K562 (cell line): ENCODE measurements around the gene NCOR2. TPM values are rescaled to one million over a fixed set of nuclear protein-coding genes. Genes with fewer than 3 reads are reported as not detected.

ENCODE experiments used
- ATF7 ChIP-seq: fragments of 450-650 bp; IDR thresholded peaks from 2 replicates; pipeline ENCODE4 v1.7.1; 2014; ENCODE audit warnings: mild to moderate bottlenecking, moderate library complexity
- GABPA ChIP-seq: fragments of 200-800 bp; sonication (Bioruptor generic); conservative IDR thresholded peaks from 2 replicates; pipeline ENCODE4 v1.6.1; 2016; ENCODE audit warnings: low read depth, missing genetic modification characterization, missing compliant biosample characterization
- IFI16 ChIP-seq: fragments of 250-450 bp; sonication (Bioruptor Pico); IDR thresholded peaks from 2 replicates; pipeline ENCODE4 v2.1.2; 2022; ENCODE audit warnings: mild to moderate bottlenecking, inconsistent platforms
- NR2C1 ChIP-seq, 2 experiments: fragments of 450-650 bp; IDR thresholded peaks; 2 replicates each; pipeline ENCODE4 v1.6.1; 2017; ENCODE audit warnings: mild to moderate bottlenecking in 2 of 2, antibody characterized with exemption in 1 of 2, inconsistent platforms in 1 of 2, missing compliant biosample characterization in 1 of 2, missing genetic modification characterization in 1 of 2
- NR2C2 ChIP-seq, 2 experiments: fragments of 200-800 bp in 1 of 2; sonication (Bioruptor generic) in 1 of 2; sonication (generic) in 1 of 2; formaldehyde crosslinking in 1 of 2; IDR thresholded peaks; 2 replicates each; pipeline versions ENCODE4 v1.6.1 to v1.8.0; 2016 to 2022; ENCODE audit warnings: mild to moderate bottlenecking in 1 of 2, missing compliant biosample characterization in 1 of 2, missing genetic modification characterization in 1 of 2, missing genetic modification reagents in 1 of 2
- RBM14 ChIP-seq: fragments of 200-400 bp; formaldehyde crosslinking; IDR thresholded peaks from 2 replicates; pipeline ENCODE4 v1.6.1; 2018; ENCODE audit warnings: low read depth, mild to moderate bottlenecking, low read length, moderate library complexity, borderline replicate concordance; ENCODE audit not compliant: insufficient read depth
- RBM25 ChIP-seq: fragments of 200-400 bp; formaldehyde crosslinking; IDR thresholded peaks from 2 replicates; pipeline ENCODE4 v1.6.1; 2018; ENCODE audit warnings: low read length, low read depth, moderate library complexity; ENCODE audit not compliant: severe bottlenecking
- TEAD2 ChIP-seq: fragments of 450-650 bp; IDR thresholded peaks from 2 replicates; pipeline ENCODE4 v1.6.1; 2016; ENCODE audit warnings: missing genetic modification characterization, control low read depth, missing compliant biosample characterization
- ZBTB7A ChIP-seq: IDR thresholded peaks from 2 replicates; pipeline ENCODE4 v1.6.1; 2011; ENCODE audit warnings: low read depth, mild to moderate bottlenecking, low read length, moderate library complexity, borderline replicate concordance; ENCODE audit not compliant: control insufficient read depth
- ZNF384 ChIP-seq: IDR thresholded peaks from 2 replicates; pipeline ENCODE4 v1.6.1; 2012; ENCODE audit warnings: low read depth, low read length, improper control_type of control experiment
- polyA plus RNA-seq, 8 experiments: library from polyadenylated mRNA; depleted of rRNA in 4 of 8; stranded (reverse) in 5 of 8; unstranded in 3 of 8; fragments of >200 nt; fragmentation: Nextera tagmentation in 2 of 8; fragmentation: Illumina TruSeq in 1 of 8; extraction: Ambion mirVana in 2 of 8; extraction: Trizol in 1 of 8; gene quantifications; 2 replicates each; pipeline versions ENCODE4 v1.2.1 to v1.2.3, GENCODE V29; 2011 to 2014; ENCODE audit warnings: inconsistent platforms in 1 of 8, missing spikeins in 1 of 8
- total RNA-seq, 7 experiments: library from RNA; depleted of rRNA in 6 of 7; stranded (reverse); fragments of >200 nt in 6 of 7; fragmentation: Illumina TruSeq in 2 of 7; extraction: Trizol in 2 of 7; gene quantifications; 2 replicates each; pipeline versions ENCODE4 v1.2.1 to v1.2.3, GENCODE V29; 2011 to 2021; ENCODE audit warnings: low replicate concordance in 1 of 7
- TF ChIP-seq, protein P1 (sequence below): sonication (generic); formaldehyde crosslinking; IDR thresholded peaks from 2 replicates; pipeline ENCODE4 v1.8.1; 2023; ENCODE audit warnings: mild to moderate bottlenecking, missing genetic modification reagents
- TF ChIP-seq, protein P2 (sequence below): fragments of 450-650 bp; IDR thresholded peaks from 2 replicates; pipeline ENCODE4 v1.6.1; 2017; ENCODE audit warnings: antibody characterized with exemption, mild to moderate bottlenecking
- TF ChIP-seq, protein P3 (sequence below), 3 experiments: fragments of 200-800 bp in 1 of 3; sonication (Bioruptor generic) in 1 of 3; sonication (generic) in 1 of 3; formaldehyde crosslinking in 1 of 3; IDR thresholded peaks; 2 replicates each; pipeline versions ENCODE4 v1.6.1 to v1.8.0; 2016 to 2022; ENCODE audit warnings: mild to moderate bottlenecking in 2 of 3, missing compliant biosample characterization in 2 of 3, missing genetic modification characterization in 2 of 3, missing genetic modification reagents in 1 of 3
- TF ChIP-seq, protein P4 (sequence below), 3 experiments: IDR thresholded peaks in 2 of 3; conservative IDR thresholded peaks in 1 of 3; 2 replicates each; pipeline ENCODE4 v1.5.1; 2011 to 2012; ENCODE audit warnings: low read length in 3 of 3, mild to moderate bottlenecking in 3 of 3, control low read depth in 2 of 3, improper control_type of control experiment in 1 of 3, inconsistent platforms in 1 of 3, low read depth in 1 of 3, mixed read lengths in 1 of 3, moderate library complexity in 1 of 3; ENCODE audit not compliant: insufficient read depth in 2 of 3

The NCOR2 gene
- total and polyA plus RNA-seq, 9 of the 15 experiments (the other 6 are each of a cell fraction or from before 2014, with no cell fraction given): 0.18 to 126 (median 8.4) TPM

DNA sequence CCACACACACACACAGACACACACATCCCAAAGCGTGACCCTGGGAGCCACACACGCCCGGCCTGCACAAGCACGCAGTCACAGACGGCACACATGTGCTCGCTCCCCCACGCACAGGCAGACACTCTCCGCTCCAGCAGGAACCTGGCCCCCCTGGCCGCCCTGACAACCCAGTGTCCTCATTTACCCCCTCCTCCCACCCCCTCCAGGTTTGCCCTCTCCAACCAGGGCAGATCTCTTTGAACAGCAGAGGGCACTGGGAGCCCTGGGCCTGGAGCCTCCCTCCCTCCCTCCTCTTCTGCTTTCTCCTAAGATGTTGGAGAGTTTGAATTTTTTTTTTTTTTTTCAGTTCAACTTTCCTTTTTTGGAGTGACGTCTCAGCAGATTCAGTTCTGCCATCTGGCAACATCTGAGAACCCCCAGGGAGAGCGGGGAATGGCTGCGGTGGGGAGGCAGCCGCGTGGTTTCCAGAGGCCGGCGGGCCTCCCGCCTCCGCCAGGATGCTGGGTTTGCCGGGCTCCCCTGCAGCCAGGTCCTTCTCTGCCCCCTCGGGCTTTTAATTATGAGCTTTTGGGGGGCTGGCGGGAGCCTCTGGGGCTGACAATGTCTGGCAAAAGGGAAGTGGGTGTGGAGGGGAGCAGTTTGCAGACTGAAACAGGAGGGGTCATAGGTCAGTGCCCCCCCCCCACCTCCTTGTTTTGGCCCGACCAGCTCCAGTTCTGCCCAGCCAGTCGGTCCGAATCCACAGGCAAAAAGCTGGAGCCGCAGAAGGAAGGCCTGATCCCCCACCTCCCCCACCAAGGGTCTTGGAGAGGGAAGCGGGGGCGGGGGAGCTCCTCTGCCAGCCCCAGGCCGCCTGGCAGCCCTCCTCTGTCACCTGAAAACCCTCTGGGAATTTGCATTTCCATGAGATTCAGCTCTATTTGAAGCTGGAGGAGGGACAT is 1.3 kb upstream of the NCOR2 start (continued):
- TF ChIP-seq, protein P1, sequence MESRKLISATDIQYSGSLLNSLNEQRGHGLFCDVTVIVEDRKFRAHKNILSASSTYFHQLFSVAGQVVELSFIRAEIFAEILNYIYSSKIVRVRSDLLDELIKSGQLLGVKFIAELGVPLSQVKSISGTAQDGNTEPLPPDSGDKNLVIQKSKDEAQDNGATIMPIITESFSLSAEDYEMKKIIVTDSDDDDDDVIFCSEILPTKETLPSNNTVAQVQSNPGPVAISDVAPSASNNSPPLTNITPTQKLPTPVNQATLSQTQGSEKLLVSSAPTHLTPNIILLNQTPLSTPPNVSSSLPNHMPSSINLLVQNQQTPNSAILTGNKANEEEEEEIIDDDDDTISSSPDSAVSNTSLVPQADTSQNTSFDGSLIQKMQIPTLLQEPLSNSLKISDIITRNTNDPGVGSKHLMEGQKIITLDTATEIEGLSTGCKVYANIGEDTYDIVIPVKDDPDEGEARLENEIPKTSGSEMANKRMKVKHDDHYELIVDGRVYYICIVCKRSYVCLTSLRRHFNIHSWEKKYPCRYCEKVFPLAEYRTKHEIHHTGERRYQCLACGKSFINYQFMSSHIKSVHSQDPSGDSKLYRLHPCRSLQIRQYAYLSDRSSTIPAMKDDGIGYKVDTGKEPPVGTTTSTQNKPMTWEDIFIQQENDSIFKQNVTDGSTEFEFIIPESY: peak; percentile 94
- TF ChIP-seq RBM25 (no peak), RBM14 (no peak), ATF7 (no peak), ZNF384 (peak; percentile 84), TEAD2 (no peak), NR2C2 (CRISPR knock-in tag; IDR thresholded peaks at IDR 0.05) (no peak), NR2C2 (tag; IDR thresholded peaks at IDR 0.05) (peak; percentile 73; the same call in 1 of the 2 replicates), IFI16 (CRISPR knock-in tag) (no peak), NR2C1 (IDR thresholded peaks at IDR 0.05) (peak; percentile 78), NR2C1 (tag; IDR thresholded peaks at IDR 0.05) (peak; percentile 81), GABPA (tag) (no peak), ZBTB7A (peak; percentile 20; the same call in 1 of the 2 replicates)
- TF ChIP-seq, protein P2, sequence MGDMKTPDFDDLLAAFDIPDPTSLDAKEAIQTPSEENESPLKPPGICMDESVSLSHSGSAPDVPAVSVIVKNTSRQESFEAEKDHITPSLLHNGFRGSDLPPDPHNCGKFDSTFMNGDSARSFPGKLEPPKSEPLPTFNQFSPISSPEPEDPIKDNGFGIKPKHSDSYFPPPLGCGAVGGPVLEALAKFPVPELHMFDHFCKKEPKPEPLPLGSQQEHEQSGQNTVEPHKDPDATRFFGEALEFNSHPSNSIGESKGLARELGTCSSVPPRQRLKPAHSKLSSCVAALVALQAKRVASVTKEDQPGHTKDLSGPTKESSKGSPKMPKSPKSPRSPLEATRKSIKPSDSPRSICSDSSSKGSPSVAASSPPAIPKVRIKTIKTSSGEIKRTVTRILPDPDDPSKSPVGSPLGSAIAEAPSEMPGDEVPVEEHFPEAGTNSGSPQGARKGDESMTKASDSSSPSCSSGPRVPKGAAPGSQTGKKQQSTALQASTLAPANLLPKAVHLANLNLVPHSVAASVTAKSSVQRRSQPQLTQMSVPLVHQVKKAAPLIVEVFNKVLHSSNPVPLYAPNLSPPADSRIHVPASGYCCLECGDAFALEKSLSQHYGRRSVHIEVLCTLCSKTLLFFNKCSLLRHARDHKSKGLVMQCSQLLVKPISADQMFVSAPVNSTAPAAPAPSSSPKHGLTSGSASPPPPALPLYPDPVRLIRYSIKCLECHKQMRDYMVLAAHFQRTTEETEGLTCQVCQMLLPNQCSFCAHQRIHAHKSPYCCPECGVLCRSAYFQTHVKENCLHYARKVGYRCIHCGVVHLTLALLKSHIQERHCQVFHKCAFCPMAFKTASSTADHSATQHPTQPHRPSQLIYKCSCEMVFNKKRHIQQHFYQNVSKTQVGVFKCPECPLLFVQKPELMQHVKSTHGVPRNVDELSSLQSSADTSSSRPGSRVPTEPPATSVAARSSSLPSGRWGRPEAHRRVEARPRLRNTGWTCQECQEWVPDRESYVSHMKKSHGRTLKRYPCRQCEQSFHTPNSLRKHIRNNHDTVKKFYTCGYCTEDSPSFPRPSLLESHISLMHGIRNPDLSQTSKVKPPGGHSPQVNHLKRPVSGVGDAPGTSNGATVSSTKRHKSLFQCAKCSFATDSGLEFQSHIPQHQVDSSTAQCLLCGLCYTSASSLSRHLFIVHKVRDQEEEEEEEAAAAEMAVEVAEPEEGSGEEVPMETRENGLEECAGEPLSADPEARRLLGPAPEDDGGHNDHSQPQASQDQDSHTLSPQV: peak; percentile 32; the same call in 1 of the 2 replicates
- TF ChIP-seq, protein P3, sequence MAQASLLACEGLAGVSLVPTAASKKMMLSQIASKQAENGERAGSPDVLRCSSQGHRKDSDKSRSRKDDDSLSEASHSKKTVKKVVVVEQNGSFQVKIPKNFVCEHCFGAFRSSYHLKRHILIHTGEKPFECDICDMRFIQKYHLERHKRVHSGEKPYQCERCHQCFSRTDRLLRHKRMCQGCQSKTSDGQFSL (CRISPR knock-in tag; IDR thresholded peaks at IDR 0.05): peak; percentile 96
- TF ChIP-seq, protein P3 (tag; IDR thresholded peaks at IDR 0.05): no peak; a peak in 1 of 4 replicates
- TF ChIP-seq, protein P4, sequence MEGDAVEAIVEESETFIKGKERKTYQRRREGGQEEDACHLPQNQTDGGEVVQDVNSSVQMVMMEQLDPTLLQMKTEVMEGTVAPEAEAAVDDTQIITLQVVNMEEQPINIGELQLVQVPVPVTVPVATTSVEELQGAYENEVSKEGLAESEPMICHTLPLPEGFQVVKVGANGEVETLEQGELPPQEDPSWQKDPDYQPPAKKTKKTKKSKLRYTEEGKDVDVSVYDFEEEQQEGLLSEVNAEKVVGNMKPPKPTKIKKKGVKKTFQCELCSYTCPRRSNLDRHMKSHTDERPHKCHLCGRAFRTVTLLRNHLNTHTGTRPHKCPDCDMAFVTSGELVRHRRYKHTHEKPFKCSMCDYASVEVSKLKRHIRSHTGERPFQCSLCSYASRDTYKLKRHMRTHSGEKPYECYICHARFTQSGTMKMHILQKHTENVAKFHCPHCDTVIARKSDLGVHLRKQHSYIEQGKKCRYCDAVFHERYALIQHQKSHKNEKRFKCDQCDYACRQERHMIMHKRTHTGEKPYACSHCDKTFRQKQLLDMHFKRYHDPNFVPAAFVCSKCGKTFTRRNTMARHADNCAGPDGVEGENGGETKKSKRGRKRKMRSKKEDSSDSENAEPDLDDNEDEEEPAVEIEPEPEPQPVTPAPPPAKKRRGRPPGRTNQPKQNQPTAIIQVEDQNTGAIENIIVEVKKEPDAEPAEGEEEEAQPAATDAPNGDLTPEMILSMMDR (IDR thresholded peaks at IDR 0.05 in 2 of 3, conservative IDR thresholded peaks at IDR 0.05 in 1 of 3; ENCODE audit: insufficient read depth in 2 of 3, low read depth in 1 of 3, low read length in 3 of 3): peak in 2 of 3 experiments; percentile 44 to 58; a peak in 4 of 6 replicates
- TF ChIP-seq, all 486 proteins: peak for 14
